Lower leg skin (tissue), 4 donors: Measurements from ENCODE around the gene GRIN1. TPM values are rescaled to one million over a fixed set of nuclear protein-coding genes. Genes with fewer than 3 reads are reported as not detected.

Experiments used
- DNase-seq, 2 donors: peaks; one replicate each; pipeline ENCODE4 v3.0.0-alpha.2; 2019; ENCODE audit warnings: low spot score in 2 of 2
- H3K4me3 ChIP-seq: fragments of 200-600 bp; sonication (generic); 2 replicates; pipeline ENCODE4 v1.5.1; 2017; ENCODE audit warnings: mild to moderate bottlenecking, low read depth; ENCODE audit not compliant: poor library complexity, severe bottlenecking
- POLR2A ChIP-seq, 2 donors: fragments of 450-650 bp; IDR thresholded peaks; one replicate each; pipeline ENCODE4 v1.6.1; 2016 to 2017; ENCODE audit warnings: antibody characterized with exemption in 2 of 2, mild to moderate bottlenecking in 1 of 2, moderate library complexity in 1 of 2
- WGBS, 2 donors: methylation state at CpG; one replicate each; pipeline ENCODE4 v1.1.5; 2018; 5-methylcytosine and 5-hydroxymethylcytosine counted together
- intact Hi-C: fragments of 100-400 bp; cut with DNase I; formaldehyde crosslinking; loops from one replicate; pipeline ENCODE4 v1.15.0; 2023; ENCODE audit warnings: low total_unique reads
- total RNA-seq, 4 donors: library from RNA; depleted of rRNA; stranded (reverse); fragments of >200 nt; gene quantifications; one replicate each; pipeline ENCODE4 v1.1.0, GENCODE V29; 2016
- TF ChIP-seq, protein P1 (sequence below), 3 donors: fragments of 450-650 bp; IDR thresholded peaks; one replicate each; pipeline ENCODE4 v1.5.1; 2016; ENCODE audit warnings: antibody characterized with exemption in 3 of 3, mild to moderate bottlenecking in 3 of 3, moderate library complexity in 2 of 3

Gene GRIN1
- total RNA-seq, 4 donors from 2014 or later = 0.10 to 2.4 (median 0.49) TPM; not detected in 1

DNA sequence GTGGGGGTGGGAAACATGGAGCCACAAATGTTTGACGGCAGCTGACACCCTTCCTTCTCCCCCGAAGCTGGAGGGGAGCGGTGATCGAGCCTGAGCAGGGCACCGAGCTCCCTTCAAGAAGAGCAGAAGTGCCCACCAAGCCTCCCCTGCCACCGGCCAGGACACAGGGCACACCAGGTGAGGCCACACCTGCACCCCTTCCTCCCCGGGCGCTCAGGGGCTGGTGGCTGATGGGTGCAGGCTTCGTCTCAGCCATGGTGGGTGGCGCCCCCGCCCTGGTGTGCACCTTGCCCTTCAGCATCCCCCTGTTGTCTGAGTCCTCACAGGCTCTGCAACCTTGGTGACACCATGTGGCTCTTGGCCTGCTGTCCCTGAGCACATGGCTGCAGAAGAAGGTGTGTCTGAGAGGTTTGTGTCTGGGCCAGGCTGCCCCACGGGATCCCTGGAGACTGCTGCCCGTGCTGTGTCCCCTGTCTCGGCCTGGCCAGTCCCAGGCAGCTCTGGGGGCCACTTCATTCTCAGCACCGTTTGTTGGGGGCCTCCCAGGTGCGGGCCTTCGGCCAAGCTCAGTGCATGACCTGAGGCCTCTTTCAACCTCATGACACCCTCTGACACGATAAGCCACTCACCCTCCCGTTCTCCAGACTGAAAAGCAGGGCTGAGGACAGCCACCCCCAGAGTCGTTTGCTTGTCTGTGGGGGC, 41.0 kb upstream of the GRIN1 start:
- WGBS, 2 donors = 91 to 92% methylated on average over 18 to 20 of the region's 20 CpGs

DNA sequence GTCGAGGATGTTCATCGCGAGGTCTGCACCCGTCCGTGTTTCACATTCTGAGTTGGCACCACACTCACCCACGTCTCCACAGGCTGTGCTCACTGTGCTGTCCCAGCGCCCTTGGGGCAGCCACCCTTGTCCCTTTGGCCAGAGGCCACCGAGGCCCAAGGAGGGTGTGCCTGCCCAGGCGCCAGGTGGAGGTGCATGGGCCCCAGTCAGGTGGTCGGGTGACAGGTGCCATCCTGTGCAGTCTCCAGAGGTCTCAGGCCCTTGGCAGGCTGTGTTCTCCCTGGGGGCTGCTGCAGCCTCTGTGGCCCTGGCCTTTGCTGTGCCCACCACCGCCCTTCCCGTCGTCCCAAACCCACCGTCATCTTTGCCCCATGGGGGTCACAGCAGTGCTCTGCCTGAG, 39.7 kb upstream of the GRIN1 start:
- no peak overlapping the region for H3K4me3 ChIP-seq
- TF ChIP-seq POLR2A (IDR thresholded peaks at IDR 0.05) = no peak
- TF ChIP-seq, protein P1, sequence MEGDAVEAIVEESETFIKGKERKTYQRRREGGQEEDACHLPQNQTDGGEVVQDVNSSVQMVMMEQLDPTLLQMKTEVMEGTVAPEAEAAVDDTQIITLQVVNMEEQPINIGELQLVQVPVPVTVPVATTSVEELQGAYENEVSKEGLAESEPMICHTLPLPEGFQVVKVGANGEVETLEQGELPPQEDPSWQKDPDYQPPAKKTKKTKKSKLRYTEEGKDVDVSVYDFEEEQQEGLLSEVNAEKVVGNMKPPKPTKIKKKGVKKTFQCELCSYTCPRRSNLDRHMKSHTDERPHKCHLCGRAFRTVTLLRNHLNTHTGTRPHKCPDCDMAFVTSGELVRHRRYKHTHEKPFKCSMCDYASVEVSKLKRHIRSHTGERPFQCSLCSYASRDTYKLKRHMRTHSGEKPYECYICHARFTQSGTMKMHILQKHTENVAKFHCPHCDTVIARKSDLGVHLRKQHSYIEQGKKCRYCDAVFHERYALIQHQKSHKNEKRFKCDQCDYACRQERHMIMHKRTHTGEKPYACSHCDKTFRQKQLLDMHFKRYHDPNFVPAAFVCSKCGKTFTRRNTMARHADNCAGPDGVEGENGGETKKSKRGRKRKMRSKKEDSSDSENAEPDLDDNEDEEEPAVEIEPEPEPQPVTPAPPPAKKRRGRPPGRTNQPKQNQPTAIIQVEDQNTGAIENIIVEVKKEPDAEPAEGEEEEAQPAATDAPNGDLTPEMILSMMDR (IDR thresholded peaks at IDR 0.05) = no peak
- intact Hi-C loops = no loop called here
- 89 to 93% methylated on average over 10 to 14 of the region's 14 CpGs for WGBS, 2 donors
- DNase-seq = no peak

More for the DNA sequence above, 41.0 kb upstream of the GRIN1 start:
- no peak for DNase-seq
- intact Hi-C loops = no loop called here
- TF ChIP-seq, protein P1 (IDR thresholded peaks at IDR 0.05) = no peak
- TF ChIP-seq POLR2A (IDR thresholded peaks at IDR 0.05) = no peak
- H3K4me3 ChIP-seq = no peak overlapping the region

DNA sequence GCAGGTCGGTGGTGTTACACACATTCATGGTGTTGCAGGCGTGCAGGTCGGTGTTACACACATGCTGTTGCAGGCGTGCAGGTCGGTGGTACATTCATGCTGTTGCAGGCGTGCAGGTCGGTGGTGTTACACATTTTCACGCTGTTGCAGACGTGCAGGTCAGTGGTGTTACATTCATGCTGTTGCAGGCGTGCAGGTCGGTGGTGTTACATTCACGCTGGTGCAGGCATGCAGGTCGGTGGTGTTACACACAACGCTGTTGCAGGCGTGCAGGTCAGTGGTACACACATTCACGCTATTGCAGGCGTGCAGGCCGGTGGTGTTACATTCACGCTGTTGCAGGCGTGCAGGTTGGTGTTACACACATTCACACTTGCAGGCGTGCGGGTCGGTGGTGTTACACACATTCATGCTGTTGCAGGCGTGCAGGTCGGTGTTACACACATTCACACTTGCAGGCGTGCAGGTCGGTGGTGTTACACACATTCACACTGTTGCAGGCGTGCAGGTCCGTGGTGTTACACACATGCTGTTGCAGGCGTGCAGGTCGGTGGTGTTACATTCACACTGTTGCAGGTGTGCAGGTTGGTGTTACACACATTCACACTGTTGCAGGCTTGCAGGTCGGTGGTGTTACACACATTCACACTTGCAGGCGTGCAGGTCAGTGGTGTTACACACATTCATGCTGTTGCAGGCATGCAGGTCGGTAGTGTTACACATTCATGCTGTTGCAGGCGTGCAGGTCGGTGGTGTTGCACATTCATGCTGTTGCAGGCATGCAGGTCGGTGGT, 35.6 kb upstream of the GRIN1 start:
- TF ChIP-seq, protein P1 (IDR thresholded peaks at IDR 0.05) = no peak
- no peak for TF ChIP-seq POLR2A (IDR thresholded peaks at IDR 0.05)
- 92 to 94% methylated on average over 37 of the region's 37 CpGs for WGBS, 2 donors
- intact Hi-C loops = no loop called here
- DNase-seq = no peak
- H3K4me3 ChIP-seq = no peak overlapping the region

DNA sequence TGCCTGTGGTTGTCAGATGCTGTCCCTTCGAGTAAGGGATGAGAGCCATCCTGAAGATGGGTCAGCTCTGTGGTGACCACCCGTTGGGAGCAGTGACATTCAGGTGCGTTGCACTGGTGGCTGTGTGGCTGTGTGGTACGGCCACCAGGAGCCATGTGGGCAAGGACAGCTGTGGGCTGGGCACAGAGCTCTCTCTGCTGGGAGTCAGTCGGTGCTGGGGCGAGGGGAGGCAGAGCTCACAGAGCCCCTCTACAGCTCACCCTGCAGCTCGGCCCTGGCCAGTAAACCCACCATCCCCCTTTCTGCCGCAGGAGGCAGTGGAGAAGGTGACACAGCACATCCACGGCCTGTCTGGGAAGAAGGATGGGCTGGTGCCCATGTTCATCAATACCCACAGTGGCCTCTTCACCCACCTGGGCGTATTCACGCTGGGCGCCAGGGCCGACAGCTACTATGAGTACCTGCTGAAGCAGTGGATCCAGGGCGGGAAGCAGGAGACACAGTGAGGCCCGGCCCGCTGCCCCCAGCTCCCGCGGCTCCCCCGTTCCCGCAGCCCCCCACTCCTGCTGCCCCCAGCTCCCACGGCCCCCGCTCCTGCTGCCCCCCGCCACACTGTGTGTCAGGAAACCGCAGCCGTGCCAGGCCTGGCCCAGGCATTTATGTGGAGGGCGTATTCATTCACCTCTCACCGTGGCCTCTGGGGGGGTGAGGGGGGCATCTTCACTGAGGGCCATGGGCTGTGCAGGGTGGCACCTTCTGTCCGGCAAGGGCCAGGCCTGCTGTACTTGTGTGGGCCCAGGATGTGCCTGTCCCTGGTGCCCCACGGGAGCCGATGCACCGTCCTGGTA, 32.9 kb upstream of the GRIN1 start:
- TF ChIP-seq POLR2A (IDR thresholded peaks at IDR 0.05) = no peak
- TF ChIP-seq, protein P1 (IDR thresholded peaks at IDR 0.05) = no peak
- intact Hi-C loops = loop anchor here (5.0 kb wide), 1 partner anchor 81 kb away; the partner anchor contains the start of genes ANAPC2 and SSNA1
- 95% methylated on average over 27 to 29 of the region's 31 CpGs for WGBS, 2 donors
- no peak overlapping the region for H3K4me3 ChIP-seq
- DNase-seq = no peak

DNA sequence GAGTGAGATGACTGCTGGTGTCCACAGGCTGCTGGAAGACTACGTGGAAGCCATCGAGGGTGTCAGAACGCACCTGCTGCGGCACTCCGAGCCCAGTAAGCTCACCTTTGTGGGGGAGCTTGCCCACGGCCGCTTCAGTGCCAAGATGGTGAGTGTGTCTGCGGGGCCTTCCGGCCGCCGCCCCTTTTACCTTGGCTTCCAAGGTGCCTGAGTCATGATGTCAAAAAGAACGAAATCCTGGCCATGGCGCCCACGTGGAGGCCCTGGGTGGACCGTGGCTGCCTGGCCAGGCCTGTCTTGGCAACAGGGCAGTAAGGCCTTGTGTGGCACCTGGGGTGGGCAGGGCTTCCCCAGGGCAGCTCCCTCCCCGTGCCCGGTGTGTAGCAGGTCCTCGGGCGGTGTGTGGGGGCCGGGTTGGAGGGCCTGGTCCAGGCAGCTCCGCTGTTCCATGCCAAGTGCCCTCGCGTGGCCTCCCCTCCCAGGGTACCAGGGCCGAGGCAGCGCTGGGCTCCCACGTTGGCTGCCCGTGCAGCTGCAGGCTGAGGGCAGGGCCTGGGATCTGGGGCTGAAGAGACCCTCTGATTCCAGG, 32.2 kb upstream of the GRIN1 start:
- 88 to 91% methylated on average over 11 to 25 of the region's 27 CpGs for WGBS, 2 donors
- intact Hi-C loops = loop anchor here (5.0 kb wide), 1 partner anchor 81 kb away; the partner anchor contains the start of genes ANAPC2 and SSNA1
- DNase-seq = no peak
- no peak for TF ChIP-seq POLR2A (IDR thresholded peaks at IDR 0.05)
- TF ChIP-seq, protein P1 (IDR thresholded peaks at IDR 0.05) = no peak
- no peak overlapping the region for H3K4me3 ChIP-seq
